Keratinocyte (primary cell): Measurements from ENCODE around the gene TTC33. TPM values are rescaled to one million over a fixed set of nuclear protein-coding genes. Genes with fewer than 3 reads are reported as not detected.

Experiments used
- DNase-seq: peaks from one replicate; pipeline ENCODE4 v3.0.0-alpha.2; 2011; ENCODE audit warnings: low read depth, missing footprints, low spot score
- FAIRE-seq: peaks from 2 replicates; lab custom pipeline; 2011; peaks lifted over from hg19 to GRCh38; lab: Jason Lieb, UNC
- H2AFZ ChIP-seq: 2 replicates; pipeline ENCODE4 v1.6.0; 2012; ENCODE audit warnings: low read length, control low read depth, inconsistent platforms; ENCODE audit not compliant: control insufficient read depth
- H3K27ac ChIP-seq: 2 replicates; pipeline ENCODE4 v1.5.1; 2011; ENCODE audit warnings: low read length; ENCODE audit not compliant: control insufficient read depth, insufficient read depth
- H3K27me3 ChIP-seq: 3 replicates; pipeline ENCODE4 v1.6.0; 2011; ENCODE audit warnings: low read length; ENCODE audit not compliant: control insufficient read depth, insufficient read depth; ENCODE audit errors: extremely low read depth
- H3K36me3 ChIP-seq, 2 experiments: 2 replicates in 1 of 2; 3 replicates in 1 of 2; pipeline ENCODE4 v1.5.1; 2011; ENCODE audit warnings: low read length in 2 of 2, mild to moderate bottlenecking in 1 of 2; ENCODE audit not compliant: control insufficient read depth in 2 of 2, insufficient read depth in 2 of 2; ENCODE audit errors: extremely low read depth in 1 of 2
- H3K4me1 ChIP-seq: 3 replicates; pipeline ENCODE4 v1.5.1; 2011; ENCODE audit warnings: low read length; ENCODE audit not compliant: control insufficient read depth, insufficient read depth; ENCODE audit errors: extremely low read depth
- H3K4me2 ChIP-seq: 3 replicates; pipeline ENCODE4 v1.6.0; 2011; ENCODE audit warnings: low read depth, low read length; ENCODE audit not compliant: control insufficient read depth, insufficient read depth; ENCODE audit errors: extremely low read depth
- H3K4me3 ChIP-seq, 3 experiments: fragments of 200-600 bp in 1 of 3; sonication (generic) in 1 of 3; 2 replicates in 2 of 3; 3 replicates in 1 of 3; pipeline ENCODE4 v1.5.1; 2011 to 2016; ENCODE audit warnings: low read length in 3 of 3, mild to moderate bottlenecking in 3 of 3, control low read depth in 2 of 3, inconsistent platforms in 1 of 3, low read depth in 1 of 3, mixed read lengths in 1 of 3, mixed run types in 1 of 3, moderate library complexity in 1 of 3; ENCODE audit not compliant: control insufficient read depth in 2 of 3, insufficient read depth in 2 of 3; ENCODE audit errors: extremely low read depth in 1 of 3
- H3K79me2 ChIP-seq: 2 replicates; pipeline ENCODE4 v1.6.0; 2012; ENCODE audit warnings: low read length; ENCODE audit not compliant: control insufficient read depth, insufficient read depth
- H3K9ac ChIP-seq: 3 replicates; pipeline ENCODE4 v1.6.0; 2011; ENCODE audit warnings: low read length; ENCODE audit not compliant: control insufficient read depth, insufficient read depth; ENCODE audit errors: extremely low read depth
- H3K9me1 ChIP-seq: 3 replicates; pipeline ENCODE4 v1.6.0; 2011; ENCODE audit warnings: low read length; ENCODE audit not compliant: control insufficient read depth, insufficient read depth; ENCODE audit errors: extremely low read depth
- H3K9me3 ChIP-seq: 2 replicates; pipeline ENCODE4 v1.5.1; 2012; ENCODE audit warnings: low read depth, low read length; ENCODE audit not compliant: control insufficient read depth
- H4K20me1 ChIP-seq: 3 replicates; pipeline ENCODE4 v1.6.0; 2011; ENCODE audit warnings: low read length; ENCODE audit not compliant: control insufficient read depth, insufficient read depth; ENCODE audit errors: extremely low read depth
- CTCF ChIP-seq, 3 experiments: IDR thresholded peaks in 1 of 3; conservative IDR thresholded peaks in 1 of 3; optimal IDR thresholded peaks in 1 of 3; 2 replicates in 2 of 3; 3 replicates in 1 of 3; pipeline versions ENCODE3 to v1.5.1; 2011; ENCODE audit warnings: low read length in 3 of 3, mild to moderate bottlenecking in 3 of 3, moderate library complexity in 2 of 3, control low read depth in 1 of 3, inconsistent platforms in 1 of 3; ENCODE audit not compliant: insufficient read depth in 2 of 3; ENCODE audit errors: extremely low read depth in 1 of 3
- EZH2 ChIP-seq: IDR thresholded peaks from one replicate; pipeline ENCODE4 v1.6.1; 2012; ENCODE audit warnings: inconsistent platforms, mild to moderate bottlenecking, low read length, moderate library complexity
- dilution Hi-C: fragments of 300-500 bp; cut with MboI; formaldehyde crosslinking; loops from one replicate; pipeline ENCODE4 v1.7.0; 2020; ENCODE audit warnings: low sequenced_read_pairs; ENCODE audit not compliant: extremely low pct_ligation_motif_present
- polyA plus RNA-seq, 5 experiments: library from polyadenylated mRNA; depleted of rRNA in 3 of 5; stranded (reverse) in 3 of 5; stranded (forward) in 1 of 5; unstranded in 1 of 5; fragments of >200 nt; gene quantifications; 1 replicate in 1 of 5; 2 replicates in 3 of 5; 3 replicates in 1 of 5; pipeline versions ENCODE4 v1.2.1 to v1.2.3, GENCODE V29; 2011 to 2012; ENCODE audit warnings: missing spikeins in 2 of 5, low read depth in 1 of 5, low replicate concordance in 1 of 5

The TTC33 gene
- polyA plus RNA-seq, 1 donor (not counting 4 experiments of a cell fraction or from before 2014, with no cell fraction given) = 7.1 TPM

- TF ChIP-seq CTCF (optimal IDR thresholded peaks at IDR 0.05 in 1 of 3, IDR thresholded peaks at IDR 0.05 in 1 of 3, conservative IDR thresholded peaks at IDR 0.05 in 1 of 3; ENCODE audit: extremely low read depth in 1 of 3, insufficient read depth in 2 of 3, low read length in 3 of 3) = no peak
- no peak for TF ChIP-seq EZH2
- no peak overlapping the region for H3K4me3 ChIP-seq
- no peak overlapping the region for H2AFZ ChIP-seq
- H3K4me1 ChIP-seq = no peaks in the 10 kb centered on the region
- no peaks in the 10 kb centered on the region for H4K20me1 ChIP-seq
- no peak overlapping the region for H3K27ac ChIP-seq
- no peaks in the 10 kb centered on the region for H3K79me2 ChIP-seq
- H3K9ac ChIP-seq = no peak overlapping the region
- H3K36me3 ChIP-seq = no peaks in the 10 kb centered on the region
- FAIRE-seq (peak; percentile 5), DNase-seq (no peak)
- H3K27me3 ChIP-seq = no peaks in the 10 kb centered on the region
- H3K4me2 ChIP-seq = no peak overlapping the region
- no peaks in the 10 kb centered on the region for H3K9me1 ChIP-seq
- dilution Hi-C loops = no loop called here
- H3K9me3 ChIP-seq = no peaks in the 10 kb centered on the region
Measured at GRCh38 chr5:40587376-40587775, 168.4 kb downstream of the TTC33 start.

- no peak for FAIRE-seq
Measured at GRCh38 chr5:40585537-40586267, 170.1 kb downstream of the TTC33 start.

More at GRCh38 chr5:40585537-40586267, 170.1 kb downstream of the TTC33 start:
- no peaks in the 10 kb centered on the region for H3K9me3 ChIP-seq
- no peak overlapping the region for H2AFZ ChIP-seq
- dilution Hi-C loops = no loop called here
- H4K20me1 ChIP-seq = no peaks in the 10 kb centered on the region
- TF ChIP-seq CTCF (optimal IDR thresholded peaks at IDR 0.05 in 1 of 3, IDR thresholded peaks at IDR 0.05 in 1 of 3, conservative IDR thresholded peaks at IDR 0.05 in 1 of 3; ENCODE audit: extremely low read depth in 1 of 3, insufficient read depth in 2 of 3, low read length in 3 of 3) (no peak), EZH2 (no peak)
- no peaks in the 10 kb centered on the region for H3K4me1 ChIP-seq
- no peak for DNase-seq
- H3K27ac ChIP-seq = no peak overlapping the region
- no peaks in the 10 kb centered on the region for H3K27me3 ChIP-seq
- no peak overlapping the region for H3K4me3 ChIP-seq
- H3K9me1 ChIP-seq = no peaks in the 10 kb centered on the region
- no peak overlapping the region for H3K9ac ChIP-seq
- H3K36me3 ChIP-seq = no peaks in the 10 kb centered on the region
- H3K4me2 ChIP-seq = no peak overlapping the region
- H3K79me2 ChIP-seq = no peaks in the 10 kb centered on the region
